ENCODE measurements around the gene FGA.

- no peak for TF ChIP-seq CTCF (IDR thresholded peaks at IDR 0.05 in 2 of 3, conservative IDR thresholded peaks at IDR 0.05 in 1 of 3; ENCODE audit: borderline replicate concordance in 1 of 3, insufficient read depth in 1 of 3, low read depth in 2 of 3, low read length in 2 of 3)
- no peak for TF ChIP-seq ZNF274 (IDR thresholded peaks at IDR 0.05; ENCODE audit: low read depth, low read length)
- no peak for TF ChIP-seq EZH2 (IDR thresholded peaks at IDR 0.05)
- no peak for TF ChIP-seq CEBPB (IDR thresholded peaks at IDR 0.05; ENCODE audit: low read depth)
Observed at GRCh38 chr4:154609532-154609931, 19.0 kb upstream of the FGA start.
